Smooth muscle cell of the pulmonary artery (primary cell): ENCODE data around the gene ENOPH1. TPM values are rescaled to one million over a fixed set of nuclear protein-coding genes. Genes with fewer than 3 reads are reported as not detected.

Experiments used
- total RNA-seq: library from RNA; depleted of rRNA; stranded (reverse); fragments of >200 nt; gene quantifications from 2 replicates; pipeline ENCODE4 v1.2.3, GENCODE V29; 2014

Gene ENOPH1
- 41.1 and 55.4 TPM in 2 replicates for total RNA-seq

GRCh38 chr4:82430193-82430963 is at the start of gene ENOPH1, which contains the start of gene HNRNPDL:
Gene ENOPH1, plus strand, starts transcription at chr4:82430590. Its CDS starts 240 bp downstream, at chr4:82430830.
Gene HNRNPDL, minus strand, starts transcription at chr4:82430462. Its CDS starts 772 bp downstream, at chr4:82429690.

Other genes starting within 250 kb of the ENOPH1 start
- gene HNRNPD, start 56.6 kb upstream of the ENOPH1 start, total RNA-seq = 26.0 and 27.5 TPM in 2 replicates
- gene HNRNPDL, start 128 bp upstream of the ENOPH1 start, total RNA-seq = 95.5 and 120 TPM in 2 replicates
- 0.33 and 0.53 TPM in 2 replicates for gene TMEM150C, start 131.4 kb downstream of the ENOPH1 start, total RNA-seq